ENCODE results near the gene CEP85L. TPM values are rescaled to one million over a fixed set of nuclear protein-coding genes. Genes with fewer than 3 reads are reported as not detected.
A peak's percentile ranks its signal among the peaks of the same experiment; 100 is the strongest.

CEP85L gene
- total and polyA plus RNA-seq, 5 donors from 2014 or later, result 19.3 to 96.4 (median 27.7) TPM

DNA sequence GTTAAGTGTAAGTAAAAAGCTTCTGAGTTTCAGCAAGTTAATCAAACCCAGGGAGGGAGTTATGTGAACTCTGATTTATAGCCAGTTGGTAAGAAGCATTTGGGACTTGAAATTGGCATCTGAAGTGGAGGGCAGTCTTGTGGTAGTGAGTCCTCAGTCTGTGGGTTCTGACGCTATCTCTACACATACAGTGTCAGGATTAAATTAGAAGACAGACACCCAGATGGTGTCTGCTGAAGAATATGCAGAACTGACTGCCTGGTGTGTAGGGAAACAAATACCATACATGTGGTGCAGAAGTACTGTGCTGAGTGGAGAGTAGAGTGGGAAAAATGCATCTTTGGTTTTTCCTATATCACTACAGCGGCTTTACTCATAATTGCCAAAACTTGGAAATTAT, 146.8 kb downstream of the CEP85L start:
- DNase-seq (no peak), ATAC-seq (ENCODE audit: low read depth in 2 of 2) (no peak)
- peaks cover 6 to 23% (median 15%) of the 10 kb centered on the region in 4 donors for H3K4me1 Mint-ChIP-seq
- H3K27me3 Mint-ChIP-seq, result peaks cover 4% of the 10 kb centered on the region
- Histone ChIP-seq H3K9me3 (ENCODE audit: control insufficient read depth in 2 of 2, low read length in 2 of 2) (no peaks in the 10 kb centered on the region), H3K36me3 (ENCODE audit: control insufficient read depth, insufficient read depth, low read length) (peaks cover 24% of the 10 kb centered on the region), H3K4me3 (ENCODE audit: low read depth, low read length) (no peak overlapping the region), H3K27me3 (ENCODE audit: control insufficient read depth, insufficient read depth, low read length) (no peaks in the 10 kb centered on the region), H3K4me1 (ENCODE audit: control insufficient read depth, insufficient read depth, low read length, poor library complexity, severe bottlenecking) (no peaks in the 10 kb centered on the region), H3K27ac (ENCODE audit: insufficient read depth, low read length, poor library complexity, severe bottlenecking) (no peak overlapping the region)
- H3K27ac Mint-ChIP-seq, result no peak overlapping the region
- H3K36me3 Mint-ChIP-seq, result peaks cover 40% of the 10 kb centered on the region
- H3K9me3 Mint-ChIP-seq, result peaks cover 0 to 4% (median 0%) of the 10 kb centered on the region in 7 donors
- H3K4me3 Mint-ChIP-seq, result no peak overlapping the region

GRCh38 chr6:118502169-118502568, 149.2 kb downstream of the CEP85L start:
- Histone ChIP-seq H3K27me3 (ENCODE audit: control insufficient read depth, insufficient read depth, low read length) (no peaks in the 10 kb centered on the region), H3K27ac (ENCODE audit: insufficient read depth, low read length, poor library complexity, severe bottlenecking) (no peak overlapping the region), H3K36me3 (ENCODE audit: control insufficient read depth, insufficient read depth, low read length) (peaks cover 28% of the 10 kb centered on the region), H3K4me1 (ENCODE audit: control insufficient read depth, insufficient read depth, low read length, poor library complexity, severe bottlenecking) (no peaks in the 10 kb centered on the region), H3K9me3 (ENCODE audit: control insufficient read depth in 2 of 2, low read length in 2 of 2) (no peaks in the 10 kb centered on the region), H3K4me3 (ENCODE audit: low read depth, low read length) (no peak overlapping the region)
- H3K4me3 Mint-ChIP-seq, result no peak overlapping the region
- H3K27ac Mint-ChIP-seq, result no peak overlapping the region
- peaks cover 5 to 24% (median 12%) of the 10 kb centered on the region in 4 donors for H3K4me1 Mint-ChIP-seq
- H3K27me3 Mint-ChIP-seq, result peaks cover 4% of the 10 kb centered on the region
- H3K9me3 Mint-ChIP-seq, result peaks cover 0 to 4% (median 0%) of the 10 kb centered on the region in 7 donors
- H3K36me3 Mint-ChIP-seq, result peaks cover 40% of the 10 kb centered on the region
- no peak for DNase-seq
- ATAC-seq (ENCODE audit: low read depth in 2 of 2), result no peak

DNA sequence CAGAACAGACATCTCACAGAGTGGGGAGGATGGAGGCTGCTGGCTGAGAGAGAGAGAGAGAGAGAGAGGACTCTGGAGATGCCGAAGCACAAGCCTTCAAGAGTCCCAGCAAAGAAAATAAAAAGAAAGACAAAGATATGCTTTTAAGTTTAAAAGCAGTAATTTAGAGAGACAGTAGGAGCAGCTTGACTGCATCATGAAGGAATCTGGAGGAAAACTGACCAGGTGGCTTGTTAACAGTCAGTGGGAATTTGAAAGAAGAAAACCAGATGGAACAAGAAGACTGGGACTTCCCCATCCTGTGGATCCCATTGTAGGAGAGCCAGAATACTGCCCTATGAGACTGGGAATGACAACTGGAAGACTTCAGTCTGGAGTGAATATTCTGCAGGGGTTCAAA, 149.6 kb downstream of the CEP85L start:
- Histone ChIP-seq H3K27me3 (ENCODE audit: control insufficient read depth, insufficient read depth, low read length) (no peaks in the 10 kb centered on the region), H3K36me3 (ENCODE audit: control insufficient read depth, insufficient read depth, low read length) (peaks cover 28% of the 10 kb centered on the region), H3K4me3 (ENCODE audit: low read depth, low read length) (no peak overlapping the region), H3K27ac (ENCODE audit: insufficient read depth, low read length, poor library complexity, severe bottlenecking) (no peak overlapping the region), H3K9me3 (ENCODE audit: control insufficient read depth in 2 of 2, low read length in 2 of 2) (no peaks in the 10 kb centered on the region), H3K4me1 (ENCODE audit: control insufficient read depth, insufficient read depth, low read length, poor library complexity, severe bottlenecking) (no peaks in the 10 kb centered on the region)
- Mint-ChIP-seq H3K4me3 (no peak overlapping the region), H3K36me3 (peaks cover 40% of the 10 kb centered on the region), H3K27ac (no peak overlapping the region), H3K4me1 (peaks cover 1 to 20% (median 10%) of the 10 kb centered on the region in 4 donors), H3K9me3 (peaks cover 0 to 4% (median 0%) of the 10 kb centered on the region in 7 donors), H3K27me3 (peaks cover 4% of the 10 kb centered on the region)
- no peak for ATAC-seq (ENCODE audit: low read depth in 2 of 2)
- no peak for DNase-seq

GRCh38 chr6:118501099-118501498, 150.3 kb downstream of the CEP85L start:
- H3K27me3 Mint-ChIP-seq, result peaks cover 4% of the 10 kb centered on the region
- Histone ChIP-seq H3K4me3 (ENCODE audit: low read depth, low read length) (no peak overlapping the region), H3K27ac (ENCODE audit: insufficient read depth, low read length, poor library complexity, severe bottlenecking) (no peak overlapping the region), H3K27me3 (ENCODE audit: control insufficient read depth, insufficient read depth, low read length) (no peaks in the 10 kb centered on the region), H3K4me1 (ENCODE audit: control insufficient read depth, insufficient read depth, low read length, poor library complexity, severe bottlenecking) (no peaks in the 10 kb centered on the region), H3K36me3 (ENCODE audit: control insufficient read depth, insufficient read depth, low read length) (peaks cover 28% of the 10 kb centered on the region), H3K9me3 (ENCODE audit: control insufficient read depth in 2 of 2, low read length in 2 of 2) (no peaks in the 10 kb centered on the region)
- peaks cover 0 to 4% (median 0%) of the 10 kb centered on the region in 7 donors for H3K9me3 Mint-ChIP-seq
- no peak overlapping the region for H3K27ac Mint-ChIP-seq
- DNase-seq (no peak), ATAC-seq (ENCODE audit: low read depth in 2 of 2) (no peak)
- H3K36me3 Mint-ChIP-seq, result peaks cover 40% of the 10 kb centered on the region
- no peak overlapping the region for H3K4me3 Mint-ChIP-seq
- H3K4me1 Mint-ChIP-seq, result peaks cover 0 to 19% (median 10%) of the 10 kb centered on the region in 4 donors

DNA sequence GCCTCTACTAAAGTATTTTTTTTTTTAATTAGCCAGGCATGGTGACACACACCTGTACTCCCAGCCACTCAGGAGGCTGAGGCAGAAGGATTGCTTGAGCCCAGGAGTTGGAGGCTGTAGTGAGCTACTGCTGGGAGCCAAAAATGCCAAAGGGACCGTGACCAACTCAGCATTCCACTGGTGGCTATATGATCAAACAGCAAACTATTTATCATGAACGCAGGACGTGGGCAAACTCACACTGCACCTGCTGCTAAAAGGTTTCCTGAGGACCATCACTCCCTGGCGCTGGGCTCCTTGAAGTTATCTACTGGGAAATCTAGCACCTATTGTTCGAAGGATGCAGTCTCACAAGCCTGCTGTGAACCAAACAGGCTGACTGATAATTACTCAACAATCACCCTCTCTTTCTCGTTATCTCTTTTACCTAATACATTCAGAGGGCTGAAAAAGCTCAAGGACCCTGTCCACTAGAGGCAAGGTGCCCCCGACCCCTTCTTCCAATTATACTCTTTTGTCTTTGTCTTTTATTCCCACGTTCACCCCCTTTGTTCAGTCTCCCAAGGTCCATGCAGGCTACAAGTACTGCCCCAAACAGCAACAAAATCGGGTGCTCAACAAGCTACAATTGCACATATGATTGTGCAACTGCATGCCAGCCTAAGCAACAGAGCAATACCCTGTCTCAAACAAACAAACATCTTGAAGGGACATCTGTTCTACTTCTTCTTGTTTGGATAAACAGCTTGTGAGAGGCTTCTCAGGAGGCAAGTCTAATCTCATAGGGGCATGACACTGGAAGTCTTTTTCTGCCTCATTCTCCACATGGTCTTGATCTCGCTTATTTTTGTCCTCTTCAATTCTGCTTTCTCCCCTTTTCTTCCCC, 151.0 kb downstream of the CEP85L start:
- peaks cover 0 to 4% (median 0%) of the 10 kb centered on the region in 7 donors for H3K9me3 Mint-ChIP-seq
- no peak overlapping the region for H3K4me3 ChIP-seq (ENCODE audit: low read depth, low read length)
- H3K27ac Mint-ChIP-seq, result peak overlapping the region in 1 of 3 donors; percentile 10
- no peak overlapping the region for H3K27ac ChIP-seq (ENCODE audit: insufficient read depth, low read length, poor library complexity, severe bottlenecking)
- peaks cover 34% of the 10 kb centered on the region for H3K36me3 ChIP-seq (ENCODE audit: control insufficient read depth, insufficient read depth, low read length)
- peaks cover 4% of the 10 kb centered on the region for H3K27me3 Mint-ChIP-seq
- H3K4me1 Mint-ChIP-seq, result peaks cover 0 to 21% (median 9%) of the 10 kb centered on the region in 4 donors
- no peak overlapping the region for H3K4me3 Mint-ChIP-seq
- peaks cover 40% of the 10 kb centered on the region for H3K36me3 Mint-ChIP-seq
- H3K4me1 ChIP-seq (ENCODE audit: control insufficient read depth, insufficient read depth, low read length, poor library complexity, severe bottlenecking), result no peaks in the 10 kb centered on the region
- no peaks in the 10 kb centered on the region for H3K27me3 ChIP-seq (ENCODE audit: control insufficient read depth, insufficient read depth, low read length)
- H3K9me3 ChIP-seq (ENCODE audit: control insufficient read depth in 2 of 2, low read length in 2 of 2), result no peaks in the 10 kb centered on the region
- ATAC-seq (ENCODE audit: low read depth in 2 of 2) (no peak), DNase-seq (no peak)

DNA sequence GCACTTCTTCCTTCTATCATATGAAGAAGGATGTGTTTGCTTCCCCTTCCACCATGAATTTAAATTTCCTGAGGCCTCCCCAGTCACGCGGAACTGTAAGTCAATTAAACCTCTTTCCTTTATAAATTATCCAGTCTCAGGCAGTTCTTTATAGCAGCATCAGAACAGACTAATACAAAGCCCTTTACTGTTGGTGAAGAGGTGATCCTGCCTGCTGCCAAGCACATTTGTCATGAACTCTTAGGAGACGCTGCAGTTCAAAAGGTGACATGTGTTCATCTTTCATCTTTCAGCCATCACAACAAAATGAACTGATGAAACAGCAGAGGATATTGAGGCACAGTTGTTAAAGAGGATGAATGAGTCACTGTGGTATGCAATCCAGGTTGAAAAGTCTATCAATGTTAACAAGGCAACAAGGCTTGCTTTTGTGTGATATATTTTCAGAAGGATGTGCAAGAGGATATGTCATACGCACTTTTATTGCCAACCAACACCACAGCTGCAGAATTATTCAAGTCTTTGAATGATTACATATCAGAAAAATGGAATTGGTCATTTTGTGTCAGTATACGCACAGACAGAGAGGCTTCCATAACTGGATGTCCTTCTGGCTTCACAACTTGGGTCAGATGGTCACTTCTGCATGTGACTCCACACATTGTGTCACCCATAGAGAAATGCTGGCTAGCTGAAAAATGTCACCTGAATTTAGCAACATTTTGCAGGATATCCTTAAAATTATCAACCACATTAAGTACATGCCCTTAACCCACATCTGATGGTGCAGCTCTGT, 155.7 kb downstream of the CEP85L start:
- Mint-ChIP-seq H3K4me3 (no peak overlapping the region), H3K27ac (no peak overlapping the region), H3K4me1 (peaks cover 0 to 26% (median 19%) of the 10 kb centered on the region in 4 donors), H3K36me3 (peaks cover 50% of the 10 kb centered on the region), H3K9me3 (peaks cover 0 to 4% (median 0%) of the 10 kb centered on the region in 7 donors), H3K27me3 (no peaks in the 10 kb centered on the region)
- no peak overlapping the region for H3K4me3 ChIP-seq (ENCODE audit: low read depth, low read length)
- no peaks in the 10 kb centered on the region for H3K9me3 ChIP-seq (ENCODE audit: control insufficient read depth in 2 of 2, low read length in 2 of 2)
- H3K36me3 ChIP-seq (ENCODE audit: control insufficient read depth, insufficient read depth, low read length), result peaks cover 36% of the 10 kb centered on the region
- no peak for ATAC-seq (ENCODE audit: low read depth in 2 of 2)
- no peaks in the 10 kb centered on the region for H3K4me1 ChIP-seq (ENCODE audit: control insufficient read depth, insufficient read depth, low read length, poor library complexity, severe bottlenecking)
- DNase-seq, result no peak
- H3K27ac ChIP-seq (ENCODE audit: insufficient read depth, low read length, poor library complexity, severe bottlenecking), result no peak overlapping the region
- H3K27me3 ChIP-seq (ENCODE audit: control insufficient read depth, insufficient read depth, low read length), result no peaks in the 10 kb centered on the region

- H3K36me3 Mint-ChIP-seq, result peaks cover 62% of the 10 kb centered on the region
- Histone ChIP-seq H3K27ac (ENCODE audit: insufficient read depth, low read length, poor library complexity, severe bottlenecking) (no peak overlapping the region), H3K4me1 (ENCODE audit: control insufficient read depth, insufficient read depth, low read length, poor library complexity, severe bottlenecking) (no peaks in the 10 kb centered on the region), H3K36me3 (ENCODE audit: control insufficient read depth, insufficient read depth, low read length) (peaks cover 50% of the 10 kb centered on the region), H3K4me3 (ENCODE audit: low read depth, low read length) (no peak overlapping the region), H3K9me3 (ENCODE audit: control insufficient read depth in 2 of 2, low read length in 2 of 2) (peaks cover 4 to 6% of the 10 kb centered on the region in 2 experiments), H3K27me3 (ENCODE audit: control insufficient read depth, insufficient read depth, low read length) (no peaks in the 10 kb centered on the region)
- ATAC-seq (ENCODE audit: low read depth in 2 of 2) (no peak), DNase-seq (no peak)
- H3K27ac Mint-ChIP-seq, result peak overlapping the region in 1 of 3 donors; percentile 3
- H3K4me3 Mint-ChIP-seq, result no peak overlapping the region
- no peaks in the 10 kb centered on the region for H3K27me3 Mint-ChIP-seq
- peaks cover 0 to 22% (median 17%) of the 10 kb centered on the region in 4 donors for H3K4me1 Mint-ChIP-seq
- H3K9me3 Mint-ChIP-seq, result peaks cover 0 to 14% (median 3%) of the 10 kb centered on the region in 7 donors
Observed at GRCh38 chr6:118494091-118494490, 157.3 kb downstream of the CEP85L start.
